Measurements from ENCODE around the gene NFKB2.

NFKB2 gene

GRCh38 chr10:102418622-102419268 lies 23.2 kb downstream of the NFKB2 start, which contains the start of gene PSD:
TSS of gene PSD (minus strand) at chr10:102418785. CDS start at chr10:102417038, 1,747 bp downstream.
- TF ChIP-seq, protein P1, sequence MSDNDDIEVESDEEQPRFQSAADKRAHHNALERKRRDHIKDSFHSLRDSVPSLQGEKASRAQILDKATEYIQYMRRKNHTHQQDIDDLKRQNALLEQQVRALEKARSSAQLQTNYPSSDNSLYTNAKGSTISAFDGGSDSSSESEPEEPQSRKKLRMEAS (IDR thresholded peaks at IDR 0.05): peak; percentile 45; the same call in 1 of the 2 replicates
- TF ChIP-seq EGR1 (IDR thresholded peaks at IDR 0.05) (0 out of 2 replicates have a peak, but pooled peaks have one; percentile 6), TCF12 (IDR thresholded peaks at IDR 0.05; ENCODE audit: low read depth) (no peak), RAD21 (IDR thresholded peaks at IDR 0.05; ENCODE audit: low read depth) (no peak)
- TF ChIP-seq, protein P2, sequence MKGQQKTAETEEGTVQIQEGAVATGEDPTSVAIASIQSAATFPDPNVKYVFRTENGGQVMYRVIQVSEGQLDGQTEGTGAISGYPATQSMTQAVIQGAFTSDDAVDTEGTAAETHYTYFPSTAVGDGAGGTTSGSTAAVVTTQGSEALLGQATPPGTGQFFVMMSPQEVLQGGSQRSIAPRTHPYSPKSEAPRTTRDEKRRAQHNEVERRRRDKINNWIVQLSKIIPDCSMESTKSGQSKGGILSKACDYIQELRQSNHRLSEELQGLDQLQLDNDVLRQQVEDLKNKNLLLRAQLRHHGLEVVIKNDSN (IDR thresholded peaks at IDR 0.05): peak; percentile 19; the same call in 1 of the 2 replicates

DNA sequence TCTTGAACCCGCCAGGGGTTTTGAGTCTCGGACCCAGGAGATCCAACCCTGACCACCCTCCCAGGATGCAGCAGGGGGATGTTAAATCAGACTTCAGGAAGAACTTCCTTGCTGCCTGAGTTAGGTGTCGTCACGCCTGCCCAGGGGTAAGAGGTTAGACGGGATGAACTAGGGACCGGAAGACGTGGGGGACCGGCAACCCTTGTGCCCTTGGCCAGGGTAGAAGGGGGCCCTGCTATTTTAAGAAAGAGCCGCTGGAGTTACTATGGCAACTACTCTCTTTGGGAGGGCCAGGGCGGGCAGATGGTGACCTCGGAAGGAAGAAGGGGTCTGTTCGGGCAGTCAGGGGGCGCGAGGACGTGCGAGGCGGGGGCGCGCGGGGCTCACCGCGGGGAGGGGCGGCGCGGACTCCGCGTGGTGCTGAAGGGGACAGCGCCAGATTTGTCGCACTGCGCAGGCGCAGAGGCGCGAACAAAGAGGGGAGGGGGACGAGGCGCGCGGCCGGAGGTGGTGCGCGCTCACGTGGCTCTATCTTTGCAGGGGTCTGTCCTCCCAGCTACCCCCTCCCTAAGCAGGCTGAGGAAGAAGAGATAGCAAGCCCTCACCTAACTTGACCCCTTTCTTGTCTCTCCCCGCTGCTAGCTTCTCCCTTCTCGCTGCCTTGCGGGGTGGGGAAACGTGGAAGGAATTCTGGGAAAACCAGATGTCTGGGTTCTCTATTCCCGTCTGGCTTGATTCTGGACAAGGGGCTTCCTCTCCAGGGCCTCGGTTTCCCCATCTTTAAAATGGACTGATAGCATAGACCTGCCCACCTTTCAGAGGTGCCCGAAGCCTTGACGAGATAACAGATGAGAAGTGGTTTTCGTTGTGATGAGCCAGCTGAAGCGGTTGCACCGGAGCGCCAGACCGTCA lies 24.0 kb downstream of the NFKB2 start:
- TF ChIP-seq CREB1 (IDR thresholded peaks at IDR 0.05; ENCODE audit: low read depth) (peak; percentile 23; the same call in 1 of the 2 replicates), TCF12 (IDR thresholded peaks at IDR 0.05; ENCODE audit: low read depth) (no peak), YY1 (IDR thresholded peaks at IDR 0.05; ENCODE audit: low read depth) (no peak), REST (IDR thresholded peaks at IDR 0.05; ENCODE audit: low read depth) (peak; percentile 94), RAD21 (IDR thresholded peaks at IDR 0.05; ENCODE audit: low read depth) (no peak), EGR1 (IDR thresholded peaks at IDR 0.05) (peak; percentile 8; the same call in 1 of the 2 replicates), TEAD4 (IDR thresholded peaks at IDR 0.05) (no peak), TAF1 (IDR thresholded peaks at IDR 0.05; ENCODE audit: low read depth) (0 out of 2 replicates have a peak, but pooled peaks have one; percentile 19), NFIC (IDR thresholded peaks at IDR 0.05) (no peak), EP300 (IDR thresholded peaks at IDR 0.05; ENCODE audit: borderline replicate concordance) (no peak; the same call in 1 of the 2 replicates), ZBTB7A (IDR thresholded peaks at IDR 0.05; ENCODE audit: low read depth) (peak; percentile 93), CEBPB (IDR thresholded peaks at IDR 0.05) (no peak), FOXM1 (IDR thresholded peaks at IDR 0.05; ENCODE audit: borderline replicate concordance, low read depth) (no peak)
- TF ChIP-seq, protein P2 (IDR thresholded peaks at IDR 0.05): peak; percentile 64
- TF ChIP-seq, protein P1 (IDR thresholded peaks at IDR 0.05): peak; percentile 63

DNA sequence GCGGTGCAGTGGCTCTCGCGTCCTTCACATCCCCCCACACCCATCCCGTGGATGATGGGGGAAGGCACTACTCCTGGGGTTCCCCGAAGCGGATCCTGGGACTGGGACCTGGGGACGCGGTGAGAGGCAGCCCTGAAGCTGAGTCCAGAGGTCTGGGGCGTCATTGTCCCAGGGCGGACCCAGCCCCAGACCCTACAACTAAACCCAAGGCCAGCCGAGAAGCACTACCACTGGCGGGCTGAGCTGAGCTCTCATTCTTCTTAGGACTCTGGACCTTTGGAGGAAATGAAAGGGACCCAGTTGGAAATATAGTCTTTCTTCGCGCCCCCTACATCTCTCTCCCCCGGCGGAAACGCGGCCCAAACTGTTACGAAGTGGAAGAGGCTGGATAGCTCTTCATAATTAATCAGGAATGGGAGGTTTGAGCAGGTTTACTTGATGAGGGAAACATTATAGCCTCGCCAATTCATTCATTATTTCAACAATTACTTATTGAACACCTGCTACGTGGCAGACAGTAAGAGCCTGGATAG lies 24.7 kb downstream of the NFKB2 start:
- TF ChIP-seq REST (IDR thresholded peaks at IDR 0.05; ENCODE audit: low read depth): peak; percentile 57; the same call in 1 of the 2 replicates
- 0 out of 2 replicates have a peak, but pooled peaks have one; percentile 23 for TF ChIP-seq ZBTB7A (IDR thresholded peaks at IDR 0.05; ENCODE audit: low read depth)
- TF ChIP-seq EGR1 (IDR thresholded peaks at IDR 0.05): no peak

GRCh38 chr10:102420714-102421506 lies 25.4 kb downstream of the NFKB2 start, which contains the start of gene FBXL15:
TSS of gene FBXL15 (plus strand) at chr10:102420836. CDS start at chr10:102421130, 294 bp downstream.
- peak; percentile 63; the same call in 1 of the 2 replicates for TF ChIP-seq ZBTB7A (IDR thresholded peaks at IDR 0.05; ENCODE audit: low read depth)
- peak; percentile 83; the same call in 1 of the 2 replicates for TF ChIP-seq TAF1 (IDR thresholded peaks at IDR 0.05; ENCODE audit: low read depth)
- TF ChIP-seq EP300 (IDR thresholded peaks at IDR 0.05; ENCODE audit: borderline replicate concordance): no peak
- 0 out of 2 replicates have a peak, but pooled peaks have one; percentile 2 for TF ChIP-seq RAD21 (IDR thresholded peaks at IDR 0.05; ENCODE audit: low read depth)
- TF ChIP-seq YY1 (IDR thresholded peaks at IDR 0.05; ENCODE audit: low read depth): peak; percentile 76
- no peak; the same call in 1 of the 2 replicates for TF ChIP-seq TEAD4 (IDR thresholded peaks at IDR 0.05)
- peak; percentile 49; the same call in 1 of the 2 replicates for TF ChIP-seq CREB1 (IDR thresholded peaks at IDR 0.05; ENCODE audit: low read depth)
- TF ChIP-seq TCF12 (IDR thresholded peaks at IDR 0.05; ENCODE audit: low read depth): peak; percentile 86
- TF ChIP-seq, protein P2 (IDR thresholded peaks at IDR 0.05): peak; percentile 35; the same call in 1 of the 2 replicates
- TF ChIP-seq FOXM1 (IDR thresholded peaks at IDR 0.05; ENCODE audit: borderline replicate concordance, low read depth): 0 out of 2 replicates have a peak, but pooled peaks have one; percentile 34
- TF ChIP-seq EGR1 (IDR thresholded peaks at IDR 0.05): peak; percentile 28; the same call in 1 of the 2 replicates
- 0 out of 2 replicates have a peak, but pooled peaks have one; percentile 16 for TF ChIP-seq CEBPB (IDR thresholded peaks at IDR 0.05)
- peak; percentile 45; the same call in 1 of the 2 replicates for TF ChIP-seq NFIC (IDR thresholded peaks at IDR 0.05)
- peak; percentile 1; the same call in 1 of the 2 replicates for TF ChIP-seq REST (IDR thresholded peaks at IDR 0.05; ENCODE audit: low read depth)
- TF ChIP-seq, protein P1 (IDR thresholded peaks at IDR 0.05): peak; percentile 59; the same call in 1 of the 2 replicates

Data from Ishikawa (cell line).